Islet precursor cell (in vitro differentiated cells): ENCODE measurements around the gene ABHD16A.
"Not testable (repeated sequence)": the region's sequence is repeated elsewhere in the genome, so short reads cannot be mapped to it uniquely, and the experiment has no call there.

ENCODE experiments used
- DNase-seq: peaks from one replicate; pipeline ENCODE4 v3.0.0-alpha.2; 2018

The ABHD16A gene

GRCh38 chr6:31713991-31714684 is 11.0 kb upstream of the ABHD16A start:
- DNase-seq, result peak; percentile 76

- no peak for DNase-seq
These were observed 10.3 kb upstream of the ABHD16A start for GRCh38 chr6:31713465-31713864.

- no peak for DNase-seq
These were observed 9.2 kb upstream of the ABHD16A start for GRCh38 chr6:31712296-31712695.

- DNase-seq, result no peak
These were observed 8.1 kb upstream of the ABHD16A start for GRCh38 chr6:31711233-31711632.

GRCh38 chr6:31710523-31711219 is 7.5 kb upstream of the ABHD16A start:
- no peak for DNase-seq

- DNase-seq, result not testable (repeated sequence)
These were observed 6.0 kb upstream of the ABHD16A start for GRCh38 chr6:31709157-31709556.

- DNase-seq, result no peak
These were observed 5.1 kb upstream of the ABHD16A start for GRCh38 chr6:31708224-31708623.

- DNase-seq, result no peak
These were observed 4.6 kb upstream of the ABHD16A start for GRCh38 chr6:31707701-31708100.

GRCh38 chr6:31706599-31706998 is 3.5 kb upstream of the ABHD16A start, which contains the start of gene LY6G6F:
Gene LY6G6F, plus strand, starts transcription at chr6:31706866. Its CDS starts 41 bp downstream, at chr6:31706907.
- DNase-seq, result no peak

- DNase-seq, result no peak
These were observed 2.8 kb upstream of the ABHD16A start for GRCh38 chr6:31705931-31706330.

GRCh38 chr6:31702405-31702818 is 712 bp downstream of the ABHD16A start:
- DNase-seq, result no peak

- DNase-seq, result no peak
These were observed 1.3 kb downstream of the ABHD16A start for GRCh38 chr6:31701666-31702404.

- DNase-seq, result no peak
These were observed 2.3 kb downstream of the ABHD16A start for GRCh38 chr6:31700740-31701401.

GRCh38 chr6:31697555-31697954 is 5.6 kb downstream of the ABHD16A start:
- DNase-seq, result no peak

GRCh38 chr6:31693535-31693934 is 9.6 kb downstream of the ABHD16A start:
- DNase-seq, result no peak

GRCh38 chr6:31692886-31693285 is 10.2 kb downstream of the ABHD16A start:
- no peak for DNase-seq

- no peak for DNase-seq
These were observed 10.8 kb downstream of the ABHD16A start for GRCh38 chr6:31692353-31692752.

GRCh38 chr6:31691564-31692108 is 11.5 kb downstream of the ABHD16A start:
- DNase-seq, result no peak

GRCh38 chr6:31691078-31691463 is 12.1 kb downstream of the ABHD16A start:
- no peak for DNase-seq

- DNase-seq, result peak; percentile 88
These were observed 12.7 kb downstream of the ABHD16A start for GRCh38 chr6:31690231-31691077.

GRCh38 chr6:31689249-31690110 is 13.6 kb downstream of the ABHD16A start:
- DNase-seq, result no peak
